IMR-90 (cell line): ENCODE results near the gene DZIP1L. TPM values are rescaled to one million over a fixed set of nuclear protein-coding genes. Genes with fewer than 3 reads are reported as not detected.

Experiments used
- ATAC-seq: fragments of 200-7000 bp; cut with Tn5 transposase; 2 replicates; pipeline ENCODE4 v1.9.1; 2020; ENCODE audit warnings: low read depth, mild to moderate bottlenecking, moderate library complexity
- BruUV-seq: library from RNA; stranded (reverse); fragments of 400-500 nt; replicated peaks from 2 replicates; lab custom pipeline; 2021; lab: Mats Ljungman, UMichigan
- CTCF ChIA-PET: fragments of 300-600 bp; formaldehyde crosslinking; extraction: SDS; loops from one replicate; lab custom pipeline; 2021; ENCODE audit warnings: antibody characterized with exemption; lab: Yijun Ruan, JAX
- POLR2A ChIA-PET: fragments of 300-600 bp; sonication (Branson Sonifier 250); formaldehyde crosslinking; loops from one replicate; lab custom pipeline; 2022; ENCODE audit warnings: antibody characterized with exemption; ENCODE audit not compliant: unreplicated experiment; lab: Charles Lee
- DNase-seq: peaks from one replicate; pipeline ENCODE4 v3.0.0; 2013
- H2AFZ ChIP-seq: replicated peaks from 2 replicates; pipeline ENCODE3; 2013; ENCODE audit warnings: low read length, mild to moderate bottlenecking; ENCODE audit not compliant: poor library complexity
- H2AK5ac ChIP-seq: 2 replicates; pipeline ENCODE4 v1.6.1; 2013; ENCODE audit warnings: low read depth, low read length, inconsistent platforms
- H2AK9ac ChIP-seq: replicated peaks from 2 replicates; pipeline ENCODE3; 2013; ENCODE audit warnings: mild to moderate bottlenecking, low read depth, low read length, moderate library complexity; ENCODE audit not compliant: poor library complexity
- H2BK120ac ChIP-seq: 2 replicates; pipeline ENCODE4 v1.6.1; 2013; ENCODE audit warnings: low read depth, low read length, inconsistent platforms
- H2BK15ac ChIP-seq: 3 replicates; pipeline ENCODE4 v1.6.1; 2013; ENCODE audit warnings: low read depth, low read length, inconsistent platforms
- H2BK20ac ChIP-seq: 2 replicates; pipeline ENCODE4 v1.6.1; 2013; ENCODE audit warnings: low read depth, mild to moderate bottlenecking, inconsistent platforms, low read length, moderate library complexity
- H2BK5ac ChIP-seq: 2 replicates; pipeline ENCODE4 v1.6.1; 2013; ENCODE audit warnings: mild to moderate bottlenecking, low read depth, low read length, inconsistent platforms; ENCODE audit not compliant: poor library complexity, severe bottlenecking
- H3K14ac ChIP-seq: replicated peaks from 2 replicates; pipeline ENCODE4 v1.6.1; 2013; ENCODE audit warnings: low read depth, low read length, inconsistent platforms
- H3K18ac ChIP-seq: 2 replicates; pipeline ENCODE4 v1.6.1; 2013; ENCODE audit warnings: low read depth, low read length, control low read depth
- H3K23ac ChIP-seq: 2 replicates; pipeline ENCODE4 v1.6.1; 2013; ENCODE audit warnings: low read depth, low read length, inconsistent platforms
- H3K27ac ChIP-seq: 2 replicates; pipeline ENCODE4 v1.5.1; 2013; ENCODE audit warnings: mild to moderate bottlenecking, control low read depth, low read length; ENCODE audit not compliant: insufficient read depth
- H3K27me3 ChIP-seq: 2 replicates; pipeline ENCODE4 v1.6.1; 2013; ENCODE audit warnings: low read length; ENCODE audit not compliant: control insufficient read depth, insufficient read depth
- H3K36me3 ChIP-seq: 2 replicates; pipeline ENCODE4 v1.6.1; 2013; ENCODE audit warnings: low read length, mixed read lengths; ENCODE audit not compliant: control insufficient read depth, insufficient read depth
- H3K4ac ChIP-seq: 2 replicates; pipeline ENCODE4 v1.6.1; 2013; ENCODE audit warnings: low read depth, low read length, inconsistent platforms
- H3K4me1 ChIP-seq: 2 replicates; pipeline ENCODE4 v1.6.1; 2013; ENCODE audit warnings: low read length, mixed read lengths; ENCODE audit not compliant: control insufficient read depth, insufficient read depth
- H3K4me2 ChIP-seq: 2 replicates; pipeline ENCODE4 v1.6.1; 2013; ENCODE audit warnings: low read depth, mild to moderate bottlenecking, control low read depth, low read length, moderate library complexity
- H3K4me3 ChIP-seq: 2 replicates; pipeline ENCODE4 v1.5.1; 2013; ENCODE audit warnings: low read depth, mild to moderate bottlenecking, control low read depth, low read length, moderate library complexity; ENCODE audit not compliant: insufficient read depth
- H3K56ac ChIP-seq: 2 replicates; pipeline ENCODE4 v1.6.1; 2013; ENCODE audit warnings: low read length, inconsistent platforms; ENCODE audit not compliant: insufficient read depth; ENCODE audit errors: extremely low read depth
- H3K79me1 ChIP-seq, 2 experiments: 2 replicates each; pipeline ENCODE4 v1.6.1; 2013; ENCODE audit warnings: low read length in 2 of 2, inconsistent platforms in 1 of 2, low read depth in 1 of 2
- H3K9ac ChIP-seq: 2 replicates; pipeline ENCODE4 v1.6.1; 2013; ENCODE audit warnings: low read depth, low read length, control low read depth
- H3K9me1 ChIP-seq: 2 replicates; pipeline ENCODE4 v1.6.1; 2013; ENCODE audit warnings: low read length, inconsistent platforms; ENCODE audit not compliant: insufficient read depth
- H3K9me3 ChIP-seq: 2 replicates; pipeline ENCODE4 v1.6.1; 2013; ENCODE audit warnings: low read length; ENCODE audit not compliant: control insufficient read depth, insufficient read depth
- H4K20me1 ChIP-seq: 2 replicates; pipeline ENCODE4 v1.6.1; 2013; ENCODE audit warnings: low read length, inconsistent platforms; ENCODE audit not compliant: insufficient read depth
- H4K5ac ChIP-seq: 2 replicates; pipeline ENCODE4 v1.6.1; 2013; ENCODE audit warnings: mild to moderate bottlenecking, low read depth, low read length, control low read depth
- H4K8ac ChIP-seq, 2 experiments: 2 replicates each; pipeline ENCODE4 v1.6.1; 2013; ENCODE audit warnings: low read depth in 2 of 2, low read length in 2 of 2, control low read depth in 1 of 2, inconsistent platforms in 1 of 2
- H4K91ac ChIP-seq: 2 replicates; pipeline ENCODE4 v1.6.1; 2013; ENCODE audit warnings: low read depth, low read length, inconsistent platforms; ENCODE audit not compliant: insufficient read depth
- BHLHE40 ChIP-seq: fragments of 150-350 bp; IDR thresholded peaks from 2 replicates; pipeline ENCODE4 v1.6.1; 2016; ENCODE audit warnings: mild to moderate bottlenecking, low read depth, low read length
- CEBPB ChIP-seq: IDR thresholded peaks from 2 replicates; pipeline ENCODE4 v1.6.1; 2012; ENCODE audit warnings: low read depth, low read length, improper control_type of control experiment
- CHD1 ChIP-seq: IDR thresholded peaks from 2 replicates; pipeline ENCODE4 v1.6.1; 2012; ENCODE audit warnings: low read depth, low read length, improper control_type of control experiment
- CTCF ChIP-seq: conservative IDR thresholded peaks from 2 replicates; pipeline ENCODE4 v1.5.1; 2012; ENCODE audit warnings: mild to moderate bottlenecking, low read depth, low read length, improper control_type of control experiment
- ELK1 ChIP-seq: fragments of 150-350 bp; IDR thresholded peaks from 2 replicates; pipeline ENCODE4 v1.6.1; 2016; ENCODE audit warnings: low read depth, mild to moderate bottlenecking, low read length, moderate library complexity, borderline replicate concordance
- MAZ ChIP-seq: IDR thresholded peaks from 2 replicates; pipeline ENCODE4 v1.6.1; 2012; ENCODE audit warnings: low read depth, mild to moderate bottlenecking, low read length, improper control_type of control experiment, moderate library complexity, borderline replicate concordance
- MXI1 ChIP-seq: IDR thresholded peaks from 2 replicates; pipeline ENCODE4 v1.6.1; 2012; ENCODE audit warnings: low read depth, mild to moderate bottlenecking, low read length, moderate library complexity, borderline replicate concordance
- NFE2L2 ChIP-seq: fragments of 150-350 bp; IDR thresholded peaks from 2 replicates; pipeline ENCODE4 v1.6.1; 2016; ENCODE audit warnings: low read depth, mild to moderate bottlenecking, low read length
- POLR2A ChIP-seq: IDR thresholded peaks from 2 replicates; pipeline ENCODE4 v1.6.1; 2012; ENCODE audit warnings: mild to moderate bottlenecking, low read depth, low read length
- RAD21 ChIP-seq: IDR thresholded peaks from 2 replicates; pipeline ENCODE4 v1.6.1; 2012; ENCODE audit warnings: low read length, improper control_type of control experiment
- RCOR1 ChIP-seq: IDR thresholded peaks from 2 replicates; pipeline ENCODE4 v1.6.1; 2012; ENCODE audit warnings: mild to moderate bottlenecking, low read length, improper control_type of control experiment; ENCODE audit not compliant: insufficient replicate concordance
- RFX5 ChIP-seq: IDR thresholded peaks from 2 replicates; pipeline ENCODE4 v1.8.0; 2012; ENCODE audit warnings: low read depth, mild to moderate bottlenecking, low read length, moderate library complexity
- SMC3 ChIP-seq: fragments of 150-350 bp; IDR thresholded peaks from 2 replicates; pipeline ENCODE4 v1.6.1; 2016; ENCODE audit warnings: low read depth, mild to moderate bottlenecking, antibody characterized with exemption, low read length, moderate library complexity
- WGBS, 2 experiments: methylation state at CpG; one replicate each; pipeline versions ENCODE4 v1.1.5 to v1.1.7; 2013; ENCODE audit warnings: missing lambda C conversion rate in 2 of 2; ENCODE audit not compliant: insufficient read length in 1 of 2; ENCODE audit errors: extremely low coverage in 2 of 2; 5-methylcytosine and 5-hydroxymethylcytosine counted together
- dilution Hi-C: fragments of 300-500 bp; cut with HindIII; formaldehyde crosslinking; loops from one replicate; pipeline ENCODE4 v1.14.3; 2018; ENCODE audit warnings: low sequenced_read_pairs; ENCODE audit not compliant: unreplicated experiment
- in situ Hi-C: fragments of 300-500 bp; cut with MboI; formaldehyde crosslinking; loops from 3 replicates; pipeline ENCODE4 v1.14.3; 2019; ENCODE audit warnings: low sequenced_read_pairs, inconsistent platforms, mixed read lengths
- intact Hi-C: fragments of 100-400 bp; cut with micrococcal nuclease; formaldehyde crosslinking; loops from 2 replicates; pipeline ENCODE4 v1.10.0; 2022
- polyA plus RNA-seq, 3 experiments: library from polyadenylated mRNA; depleted of rRNA; stranded (reverse); fragments of >200 nt; gene quantifications; 2 replicates each; pipeline ENCODE4 v1.2.3, GENCODE V29; 2012; ENCODE audit warnings: low replicate concordance in 1 of 3
- total RNA-seq: library from RNA; depleted of rRNA; stranded (reverse); fragments of >200 nt; gene quantifications from 2 replicates; pipeline ENCODE4 v1.2.3, GENCODE V29; 2012

DZIP1L gene
- total and polyA plus RNA-seq, 2 of the 4 experiments (the other 2 are of a cell fraction), result 12.9 to 14.7 TPM

GRCh38 chr3:138062037-138062436 lies 53.4 kb downstream of the DZIP1L start:
- Histone ChIP-seq H4K91ac (no peak overlapping the region), H3K4me3 (no peak overlapping the region), H2AFZ (no peak overlapping the region), H2BK5ac (no peak overlapping the region), H3K4me1 (peaks cover 24% of the 10 kb centered on the region), H2AK5ac (no peak overlapping the region), H3K56ac (no peak overlapping the region), H2BK20ac (no peak overlapping the region), H4K5ac (no peak overlapping the region), H3K27me3 (no peaks in the 10 kb centered on the region), H2BK15ac (no peak overlapping the region), H3K14ac (no peak overlapping the region), H3K9me3 (no peaks in the 10 kb centered on the region), H3K27ac (no peak overlapping the region), H3K18ac (no peak overlapping the region), H3K4me2 (no peak overlapping the region), H3K23ac (no peak overlapping the region), H3K9ac (no peak overlapping the region), H4K20me1 (peaks cover 11% of the 10 kb centered on the region; the same call in 1 of the 2 replicates), H3K36me3 (peaks cover 38% of the 10 kb centered on the region), H4K8ac (no peak overlapping the region), H3K4ac (no peak overlapping the region), H3K9me1 (peaks cover 10% of the 10 kb centered on the region; the same call in 1 of the 2 replicates), H3K79me1 (peaks cover 4 to 23% of the 10 kb centered on the region in 2 experiments; a peak in 3 of 4 replicates), H2AK9ac (no peak overlapping the region), H2BK120ac (no peak overlapping the region)
- ChIA-PET POLR2A (no interaction called here), CTCF (interaction anchor here (0.7 to 4.0 kb wide), 2 partner anchors 9 to 342 kb away, joined by 8 to 13 read pairs; no protein-coding TSS in a partner anchor)
- WGBS, 2 experiments, result no CpG with 5 or more reads among the region's 2 CpGs
- in situ Hi-C loops, result loop anchor here (10.0 kb wide), 1 partner anchor 863 kb away; no protein-coding TSS in a partner anchor
- DNase-seq (no peak), ATAC-seq (no peak)
- intact Hi-C loops, result loop anchor here (10.0 kb wide), 1 partner anchor 183 kb away; no protein-coding TSS in a partner anchor
- TF ChIP-seq RFX5 (no peak), ELK1 (no peak), BHLHE40 (no peak), NFE2L2 (no peak), RCOR1 (no peak), SMC3 (no peak), CHD1 (no peak), CEBPB (no peak), MXI1 (no peak), POLR2A (no peak), RAD21 (no peak), MAZ (no peak), CTCF (no peak)
- dilution Hi-C loops, result no loop called here
- no TSS peak for BruUV-seq
